GM12864 (cell line): ENCODE measurements around the gene FOXJ3.

Experiments used
- DNase-seq: peaks from one replicate; pipeline ENCODE4 v3.0.0-alpha.2; 2011; ENCODE audit warnings: low read depth
- H3K4me3 ChIP-seq: 2 replicates; pipeline ENCODE4 v1.5.1; 2011; ENCODE audit warnings: mild to moderate bottlenecking, low read depth, low read length, control low read depth
- CTCF ChIP-seq: IDR thresholded peaks from 2 replicates; pipeline ENCODE4 v1.5.1; 2011; ENCODE audit warnings: low read depth, mild to moderate bottlenecking, moderate library complexity, low read length, control low read depth, inconsistent platforms; ENCODE audit errors: missing control alignments

FOXJ3 gene

GRCh38 chr1:42369471-42369870 lies 34.4 kb upstream of the FOXJ3 start:
- H3K4me3 ChIP-seq = no peak overlapping the region
- TF ChIP-seq CTCF = no peak
- no peak for DNase-seq

- no peak overlapping the region for H3K4me3 ChIP-seq
- TF ChIP-seq CTCF = no peak
- no peak for DNase-seq
Observed at GRCh38 chr1:42368096-42368795, 33.2 kb upstream of the FOXJ3 start.

- no peak for TF ChIP-seq CTCF
- no peak for DNase-seq
Observed at GRCh38 chr1:42365118-42365517, 30.1 kb upstream of the FOXJ3 start.

GRCh38 chr1:42364542-42364941 lies 29.5 kb upstream of the FOXJ3 start:
- no peak for DNase-seq
- TF ChIP-seq CTCF = no peak
- H3K4me3 ChIP-seq = no peak overlapping the region

More at GRCh38 chr1:42365118-42365517, 30.1 kb upstream of the FOXJ3 start:
- no peak overlapping the region for H3K4me3 ChIP-seq

GRCh38 chr1:42364089-42364488 lies 29.1 kb upstream of the FOXJ3 start:
- DNase-seq = no peak
- no peak for TF ChIP-seq CTCF
- no peak overlapping the region for H3K4me3 ChIP-seq

GRCh38 chr1:42359466-42359865 lies 24.4 kb upstream of the FOXJ3 start:
- no peak overlapping the region for H3K4me3 ChIP-seq
- DNase-seq = no peak
- no peak for TF ChIP-seq CTCF

- TF ChIP-seq CTCF = no peak
- no peak overlapping the region for H3K4me3 ChIP-seq
- DNase-seq = no peak
Observed at GRCh38 chr1:42358791-42359190, 23.8 kb upstream of the FOXJ3 start.
